HG03342 (cell line): ENCODE data around the gene APOL2.
"Not testable (repeated sequence)": the region's sequence is repeated elsewhere in the genome, so short reads cannot be mapped to it uniquely, and the experiment has no call there.

Experiments
- ATAC-seq: cut with Tn5 transposase; IDR thresholded peaks from one replicate; pipeline ENCODE4 v1.9.1; 2021; ENCODE audit warnings: mild to moderate bottlenecking, moderate library complexity; ENCODE audit not compliant: unreplicated experiment

APOL2 gene, protein sequence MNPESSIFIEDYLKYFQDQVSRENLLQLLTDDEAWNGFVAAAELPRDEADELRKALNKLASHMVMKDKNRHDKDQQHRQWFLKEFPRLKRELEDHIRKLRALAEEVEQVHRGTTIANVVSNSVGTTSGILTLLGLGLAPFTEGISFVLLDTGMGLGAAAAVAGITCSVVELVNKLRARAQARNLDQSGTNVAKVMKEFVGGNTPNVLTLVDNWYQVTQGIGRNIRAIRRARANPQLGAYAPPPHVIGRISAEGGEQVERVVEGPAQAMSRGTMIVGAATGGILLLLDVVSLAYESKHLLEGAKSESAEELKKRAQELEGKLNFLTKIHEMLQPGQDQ

DNA sequence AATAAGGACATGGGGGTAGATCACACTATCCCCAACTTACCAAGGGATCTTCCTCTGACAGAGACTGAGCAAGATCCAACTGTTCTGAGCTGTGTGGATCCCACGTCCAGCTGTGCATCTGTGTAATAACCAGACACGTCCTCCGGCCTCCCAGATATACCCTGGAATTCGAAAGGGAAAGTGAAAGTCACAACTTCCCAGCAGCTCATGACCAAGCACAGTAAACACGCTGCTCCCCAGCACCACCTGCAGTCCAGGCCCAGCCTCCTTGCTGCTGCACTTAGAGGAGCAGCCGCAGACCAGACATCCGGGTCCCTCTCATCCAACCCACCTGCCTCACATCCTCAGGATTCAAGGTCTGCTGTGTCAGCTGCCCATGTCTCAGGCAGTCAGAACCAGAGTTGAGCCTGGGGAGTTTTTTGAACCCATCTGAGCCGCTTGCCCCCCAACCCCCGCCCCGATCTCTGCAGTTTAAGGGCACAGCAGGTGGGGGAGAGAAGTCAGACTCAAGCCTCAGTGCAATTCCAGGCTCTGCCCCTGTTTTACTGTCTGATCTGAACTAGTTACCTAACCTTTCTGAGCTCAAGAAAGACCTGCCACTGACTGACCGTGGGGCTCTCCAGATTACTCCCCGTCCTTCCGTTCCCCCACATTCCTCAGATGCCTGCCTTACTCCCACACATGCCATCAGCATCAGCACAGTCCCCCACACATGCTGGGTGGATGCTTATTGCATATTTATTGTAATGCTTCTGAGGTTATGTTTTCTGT lies at the start of gene APOL2:
APOL2 (minus strand) TSS at position 127 of the 771 bp plus-strand sequence. CDS start 6,365 bp downstream, outside the sequence.
- ATAC-seq: peak; percentile 89

DNA sequence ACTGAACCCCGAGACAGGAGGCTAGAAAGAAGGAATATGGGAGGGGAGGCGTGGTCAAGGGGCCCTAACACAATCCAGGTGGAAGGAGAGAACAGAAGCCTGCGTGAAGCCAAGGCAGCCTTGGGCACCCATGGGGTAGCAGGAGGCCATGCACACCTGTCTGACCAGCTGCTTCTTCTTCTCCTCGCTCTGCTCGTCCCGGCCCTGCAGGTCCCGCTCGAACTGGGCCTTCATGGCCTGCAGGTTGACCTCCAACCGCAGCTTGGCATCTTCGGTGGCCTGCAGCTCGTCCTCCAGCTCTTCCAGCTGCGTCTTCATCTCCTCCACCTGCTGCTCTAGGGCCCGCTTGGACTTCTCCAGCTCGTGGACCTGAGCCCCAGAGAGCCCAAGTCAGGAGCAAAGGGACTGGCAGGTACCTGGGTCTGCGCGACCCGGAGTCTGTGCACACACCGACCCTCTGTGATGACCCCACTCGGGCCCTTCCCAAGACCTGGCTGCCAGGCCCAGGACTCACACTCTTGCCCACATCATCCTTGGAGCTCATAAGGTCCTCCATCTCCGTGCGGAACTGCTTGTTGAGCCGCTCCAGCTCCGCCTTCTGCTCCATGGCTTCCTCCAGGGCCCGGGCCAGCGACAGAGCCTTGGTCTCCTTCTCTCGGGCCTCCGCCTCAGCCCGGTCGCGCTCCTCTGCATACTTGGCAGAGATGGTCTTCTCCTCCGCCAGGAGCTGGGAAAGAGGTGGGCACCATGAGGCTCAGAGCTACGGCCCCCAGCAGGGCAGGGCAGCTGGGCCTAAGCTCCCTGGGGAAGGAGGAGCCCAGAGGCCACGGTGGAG lies 49.5 kb upstream of the APOL2 start:
- no peak for ATAC-seq

DNA sequence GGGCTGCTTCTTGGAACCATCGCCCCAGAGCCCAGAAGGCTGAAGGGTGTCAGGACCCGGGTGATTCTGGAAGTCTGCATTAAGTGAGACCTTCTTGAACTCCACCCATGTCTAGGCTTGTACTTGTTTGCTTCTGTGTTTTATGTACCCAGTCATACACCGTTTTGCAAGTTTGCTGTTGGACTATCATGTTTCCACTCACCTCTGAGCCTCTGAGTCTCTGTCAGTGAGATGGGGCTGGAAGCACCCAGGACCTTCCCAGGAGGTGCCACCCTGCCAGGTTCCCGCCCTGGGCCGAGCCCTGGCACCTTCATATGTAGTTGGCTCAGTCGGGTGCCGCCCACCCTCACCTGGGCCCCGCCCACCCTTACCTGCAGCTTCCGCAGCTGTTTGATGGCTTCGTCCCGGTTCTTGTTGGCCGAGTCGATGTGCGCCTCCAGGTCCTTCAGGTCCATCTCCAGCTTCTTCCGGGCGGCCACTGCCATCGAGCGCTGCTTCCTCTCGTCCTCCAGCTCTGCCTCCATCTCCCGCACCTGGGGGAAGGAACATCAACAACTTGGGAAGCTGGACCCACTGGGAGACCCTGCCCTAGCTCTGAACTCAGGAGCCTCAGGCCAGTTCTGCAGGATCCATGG lies 48.7 kb upstream of the APOL2 start:
- no peak for ATAC-seq

DNA sequence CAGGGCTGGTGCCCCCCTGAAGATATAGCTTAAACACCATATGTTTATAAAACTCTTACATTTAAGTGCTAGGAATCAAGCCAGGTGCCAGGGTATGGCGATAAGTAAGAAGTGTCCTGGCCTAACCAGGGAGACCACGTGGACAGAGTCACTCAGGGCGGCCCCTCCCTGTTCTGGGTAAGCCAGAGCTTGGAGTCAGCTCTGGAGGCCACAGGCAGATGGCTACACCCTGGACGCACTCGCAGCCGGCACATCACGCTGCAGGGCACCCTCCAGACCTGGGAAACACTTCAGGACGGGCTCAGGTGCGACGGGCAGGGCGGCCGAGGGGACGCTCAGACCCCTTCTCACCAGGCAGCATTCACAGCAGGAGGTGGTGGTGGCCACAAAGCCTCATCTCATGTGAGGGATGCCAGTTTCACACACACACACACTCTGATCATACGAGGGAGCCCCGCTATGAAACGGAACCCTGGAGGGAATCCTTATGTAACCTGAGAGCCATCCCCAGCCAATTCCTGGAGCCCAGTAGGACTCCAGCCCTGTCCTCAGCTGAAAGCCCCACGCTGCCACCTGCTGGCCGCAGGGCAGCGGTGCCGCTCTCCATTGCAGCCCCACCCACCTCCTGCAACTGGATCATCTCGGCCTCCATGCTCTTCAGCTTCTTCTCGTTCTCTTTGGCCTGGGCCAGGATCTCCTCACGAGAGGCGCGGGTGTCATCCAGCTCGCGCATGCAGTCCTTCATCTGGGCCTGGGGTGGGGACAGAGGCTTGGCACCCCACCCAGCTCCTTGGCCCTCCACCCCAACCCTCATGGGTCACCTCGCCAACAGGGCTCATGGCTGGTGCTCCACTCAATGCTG lies 47.0 kb upstream of the APOL2 start:
- no peak for ATAC-seq

DNA sequence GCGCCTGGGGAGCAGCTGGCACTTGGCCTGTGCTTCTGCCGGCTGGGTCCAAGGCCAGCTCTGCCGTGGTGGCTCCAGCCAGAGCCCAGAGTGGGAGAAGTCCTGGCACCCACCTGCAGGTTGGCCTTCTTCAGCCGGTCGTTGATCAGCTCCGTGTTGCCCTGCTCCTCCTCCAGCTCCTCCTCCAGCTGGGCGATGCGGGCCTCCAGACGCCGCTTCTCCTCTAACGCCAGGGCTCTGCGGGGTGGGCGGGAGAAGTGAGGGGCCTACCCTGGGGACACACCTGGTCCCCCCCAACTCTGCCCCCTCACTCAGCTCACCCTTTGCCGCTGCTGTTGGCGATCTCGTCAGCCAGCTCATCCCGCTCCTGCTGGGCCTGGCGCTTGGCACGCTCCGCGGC lies 46.2 kb upstream of the APOL2 start:
- ATAC-seq: no peak

DNA sequence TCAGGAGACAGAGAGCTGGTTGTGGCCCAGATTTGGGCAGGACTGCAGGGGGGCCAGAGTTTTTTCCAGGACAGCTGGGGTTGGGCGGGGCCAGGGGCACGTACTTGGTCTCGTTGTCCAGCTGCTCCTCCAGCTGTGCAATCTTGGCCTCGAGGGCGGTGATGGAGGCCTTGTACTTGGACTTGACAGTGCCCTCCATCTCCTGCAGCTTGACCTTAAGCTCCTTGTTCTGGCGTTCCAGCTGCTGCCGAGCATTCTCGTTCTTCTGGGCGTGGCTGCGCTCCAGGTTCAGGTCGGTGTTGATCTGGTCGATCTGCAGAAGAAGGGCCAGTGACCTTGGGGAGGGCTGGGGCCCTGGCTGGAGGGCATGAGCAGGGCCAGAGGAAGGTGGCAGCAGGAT lies 45.7 kb upstream of the APOL2 start:
- no peak for ATAC-seq

DNA sequence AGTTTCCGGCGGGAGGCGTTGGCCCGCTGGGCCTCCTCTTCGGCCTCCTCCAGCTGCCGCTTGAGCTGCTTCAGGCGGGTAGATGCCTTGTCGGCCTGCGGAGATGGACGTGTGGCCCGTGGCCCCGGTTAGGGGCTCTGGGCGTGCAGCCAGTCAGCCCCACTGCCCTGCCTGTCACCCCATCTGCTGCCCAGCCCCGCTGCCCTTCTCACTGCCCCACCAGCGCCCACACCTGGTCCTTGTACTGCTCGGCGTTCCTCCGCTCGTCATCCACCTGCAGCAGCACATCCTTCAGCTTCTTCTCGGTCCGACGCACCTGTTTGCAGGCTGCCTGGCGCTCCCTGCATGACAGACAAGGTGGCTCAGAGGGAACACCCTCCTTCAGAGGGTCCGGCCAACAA lies 44.8 kb upstream of the APOL2 start:
- no peak for ATAC-seq

DNA sequence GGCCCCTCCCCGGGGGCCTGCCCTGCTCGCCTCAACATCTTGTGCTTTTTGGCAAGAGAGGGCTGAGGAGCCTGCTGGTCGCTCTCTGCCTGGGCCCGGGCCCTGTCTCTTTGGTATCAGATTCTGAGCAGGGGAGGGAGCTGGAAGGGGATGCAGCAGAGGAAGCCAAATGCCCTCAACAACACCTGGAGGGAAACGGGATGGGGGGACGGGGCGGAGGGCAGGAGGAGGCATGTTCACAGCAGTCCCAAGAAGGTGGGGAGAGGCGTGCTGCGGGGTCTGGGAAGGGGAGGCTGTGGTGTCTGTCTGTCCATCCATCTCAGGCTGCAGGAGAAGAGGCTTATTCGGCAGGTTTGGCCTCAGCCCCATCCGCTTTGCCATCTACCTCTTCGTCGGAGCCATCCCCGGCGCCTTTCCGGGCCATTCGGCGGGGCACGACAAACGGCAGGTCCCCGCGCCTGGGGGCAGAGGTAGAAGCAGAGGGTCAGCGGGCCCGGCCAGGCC lies 43.1 kb upstream of the APOL2 start:
- no peak for ATAC-seq

DNA sequence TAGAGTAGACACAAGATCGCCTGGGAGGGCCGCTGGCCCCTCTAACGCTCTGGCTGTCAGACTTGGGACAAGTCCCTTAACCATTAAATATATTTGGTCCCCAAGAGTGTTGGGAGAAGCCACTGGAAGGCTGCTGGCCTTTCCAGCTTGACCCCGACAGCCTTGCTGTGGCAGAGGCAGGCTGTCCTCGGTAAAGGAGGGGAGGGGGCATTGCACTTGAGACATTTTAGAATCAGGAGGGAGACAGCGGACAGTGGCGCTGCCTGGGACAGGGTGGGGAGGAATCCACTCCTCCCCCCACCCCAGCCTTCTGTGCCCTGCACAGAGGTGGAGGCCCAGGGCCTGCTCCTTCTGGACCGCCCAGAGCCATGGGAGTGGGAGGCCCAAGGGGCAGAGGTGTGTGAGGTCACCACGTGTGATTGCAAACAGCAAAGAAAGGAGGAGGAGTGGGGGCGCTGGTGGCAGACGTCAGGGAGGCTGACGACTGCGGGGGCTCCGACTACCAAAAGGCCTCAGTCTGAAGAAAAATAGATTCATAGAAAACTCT lies 42.5 kb upstream of the APOL2 start:
- no peak for ATAC-seq

DNA sequence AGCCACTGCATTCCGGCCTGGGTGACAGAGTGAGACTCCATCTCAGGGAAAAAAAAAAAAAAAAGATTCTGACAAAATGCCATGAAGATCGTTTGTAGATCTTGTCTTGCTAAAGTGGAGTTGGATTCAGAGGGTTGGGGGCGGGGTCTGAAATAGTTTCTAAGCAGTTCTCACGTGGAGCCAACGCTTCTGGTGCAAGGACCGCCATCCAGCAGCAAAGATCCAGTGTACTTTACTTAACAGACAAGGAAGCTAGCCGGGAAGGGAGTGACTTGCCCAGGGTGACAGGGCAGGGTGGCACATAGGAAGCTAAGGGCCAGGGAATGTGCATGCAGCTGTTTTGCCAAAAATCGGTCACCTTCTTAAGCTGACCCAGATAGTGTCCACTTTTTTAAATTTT lies 41.1 kb upstream of the APOL2 start:
- no peak for ATAC-seq

DNA sequence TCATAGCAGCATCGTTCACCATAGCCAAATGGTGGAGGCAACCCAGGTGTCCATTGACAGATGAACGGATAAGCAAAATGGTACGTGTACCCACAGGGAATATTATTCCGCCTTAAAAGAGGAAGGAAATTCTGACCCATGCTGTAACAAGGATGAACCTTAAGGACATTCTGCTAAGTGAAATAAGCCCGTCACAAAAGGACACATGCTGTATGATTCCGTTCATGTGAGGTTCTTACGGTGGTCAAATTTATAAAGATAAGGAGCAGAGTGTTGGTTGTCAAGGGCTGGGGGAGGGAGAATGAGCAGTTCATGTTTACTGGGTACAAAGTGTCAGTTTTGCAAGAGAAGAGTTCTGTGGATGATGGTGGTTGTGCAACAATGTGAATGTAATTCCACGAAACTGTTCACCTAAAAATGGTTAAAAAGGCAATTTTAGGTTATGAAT lies 39.9 kb upstream of the APOL2 start:
- ATAC-seq: no peak

DNA sequence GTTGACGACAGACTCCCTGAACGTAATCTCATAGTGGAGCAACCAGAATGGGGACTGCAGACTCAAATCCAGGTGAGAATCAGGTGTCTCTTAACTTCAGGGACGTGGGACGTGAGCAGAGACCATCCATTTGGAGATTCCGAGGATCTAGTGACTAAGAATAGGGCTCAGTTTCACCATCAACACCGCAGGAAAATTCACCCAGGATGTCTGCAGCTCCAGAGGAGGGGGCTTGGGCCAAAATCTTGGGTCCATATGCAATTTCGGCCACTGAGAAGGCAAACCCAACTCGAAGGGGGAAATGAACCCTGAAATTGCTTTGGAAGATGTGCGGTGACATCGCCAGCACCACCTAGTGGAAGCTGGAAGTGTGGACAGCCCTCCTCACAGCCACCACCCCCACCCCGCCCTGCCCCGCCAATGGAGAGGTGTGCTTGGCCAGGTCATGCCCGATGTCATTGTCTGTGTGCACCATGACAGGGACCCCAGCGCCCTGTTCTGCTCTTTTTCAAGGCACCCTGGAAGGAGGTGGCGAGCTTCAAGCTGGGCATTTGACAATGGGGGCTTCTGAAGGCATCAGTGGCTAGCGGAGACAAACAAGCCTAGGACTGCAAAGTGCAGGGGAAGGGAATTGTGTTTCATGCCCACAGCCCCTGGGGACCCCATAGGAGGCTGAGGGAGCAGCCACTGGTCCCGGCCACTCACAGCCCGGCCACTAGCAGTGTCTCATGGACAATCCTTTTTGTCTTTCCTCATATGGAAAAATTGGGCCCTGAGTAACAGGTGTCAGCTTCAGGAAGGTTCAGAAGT lies 38.4 kb upstream of the APOL2 start:
- no peak for ATAC-seq

DNA sequence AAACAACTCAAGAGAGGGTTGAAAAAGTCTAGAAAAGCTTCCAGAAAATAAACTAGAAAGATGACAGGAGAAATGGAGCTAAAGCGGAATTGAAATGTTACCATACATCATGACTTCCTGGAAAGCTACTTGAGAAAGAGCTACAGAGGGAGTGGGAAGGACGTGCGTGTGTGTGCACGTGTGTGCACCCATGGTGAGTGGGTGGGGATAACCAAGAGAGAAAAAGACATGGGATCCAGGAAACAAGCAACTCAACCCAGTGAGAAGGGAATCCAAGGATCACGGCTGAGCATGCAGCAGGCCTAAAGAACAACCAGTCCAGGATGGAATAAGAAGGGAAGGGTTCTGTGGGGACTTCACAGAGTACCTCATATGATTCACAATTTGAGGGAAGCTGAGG lies 35.2 kb upstream of the APOL2 start:
- ATAC-seq: no peak

DNA sequence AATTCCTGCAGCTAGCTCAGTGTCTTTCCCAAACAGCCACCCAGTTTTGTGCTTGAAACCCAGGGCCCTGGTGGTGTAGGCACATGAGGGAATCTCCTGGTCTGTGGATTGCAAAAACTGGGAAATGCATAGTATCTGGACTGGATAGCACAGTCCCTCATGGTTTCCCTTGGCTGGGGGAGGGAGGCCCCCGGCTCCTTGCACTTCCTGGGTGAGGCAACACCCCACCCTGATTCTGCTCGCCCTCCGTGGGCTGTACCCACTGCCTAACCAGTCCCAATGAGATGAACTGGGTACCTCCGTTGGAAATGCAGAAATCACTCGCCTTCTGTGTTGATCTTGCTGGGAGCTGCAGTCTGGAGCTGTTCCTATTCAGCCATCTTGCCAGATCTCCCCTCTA lies 32.6 kb upstream of the APOL2 start:
- ATAC-seq: not testable (repeated sequence)

DNA sequence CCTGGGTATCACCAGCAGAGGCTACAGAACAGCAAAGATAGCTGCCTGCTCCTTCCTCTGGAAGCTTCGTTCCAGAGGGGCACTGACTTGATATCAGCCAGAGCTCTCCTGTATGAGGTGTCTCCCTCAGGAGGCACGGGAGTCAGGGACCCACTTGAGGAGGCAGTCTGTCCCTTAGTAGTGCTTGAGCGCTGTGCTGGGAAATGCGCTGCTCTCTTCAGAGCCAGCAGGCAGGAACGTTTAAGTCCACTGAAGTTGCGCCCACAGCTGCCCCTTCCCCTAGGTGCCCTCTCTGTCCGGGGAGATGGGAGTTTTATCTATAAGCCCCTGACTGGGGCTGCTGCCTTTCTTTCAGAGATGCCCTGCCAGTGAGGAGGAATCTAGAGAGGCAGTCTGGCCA lies 31.9 kb upstream of the APOL2 start:
- ATAC-seq: not testable (repeated sequence)

DNA sequence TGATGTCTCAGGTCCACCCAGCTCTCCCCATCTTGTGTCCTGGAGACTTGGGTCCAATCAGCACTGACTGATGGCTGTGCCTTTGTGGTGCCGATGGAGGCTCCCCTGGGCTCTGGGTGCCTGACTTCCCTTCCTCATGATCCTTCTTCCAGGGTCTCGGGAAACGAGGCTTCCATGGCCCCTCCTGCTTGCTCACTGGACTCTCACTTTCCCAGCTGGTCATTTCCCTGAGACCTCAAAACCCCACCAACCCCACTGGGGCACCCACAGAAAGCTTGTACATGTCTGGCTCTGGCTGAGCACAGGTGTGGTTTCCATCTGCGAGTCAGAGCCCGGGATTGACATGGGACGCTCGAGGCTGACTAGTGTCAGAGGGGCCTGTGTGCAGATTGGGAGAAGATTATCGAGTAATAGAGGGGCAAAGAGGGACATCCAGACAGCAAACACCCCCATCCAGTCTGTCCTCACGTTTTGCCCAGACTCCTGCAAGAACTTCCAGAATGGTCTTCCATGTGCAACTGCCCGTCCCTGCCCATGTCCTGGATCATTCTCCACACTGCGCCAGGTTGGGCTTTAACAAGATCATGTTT lies 28.7 kb upstream of the APOL2 start:
- no peak for ATAC-seq

DNA sequence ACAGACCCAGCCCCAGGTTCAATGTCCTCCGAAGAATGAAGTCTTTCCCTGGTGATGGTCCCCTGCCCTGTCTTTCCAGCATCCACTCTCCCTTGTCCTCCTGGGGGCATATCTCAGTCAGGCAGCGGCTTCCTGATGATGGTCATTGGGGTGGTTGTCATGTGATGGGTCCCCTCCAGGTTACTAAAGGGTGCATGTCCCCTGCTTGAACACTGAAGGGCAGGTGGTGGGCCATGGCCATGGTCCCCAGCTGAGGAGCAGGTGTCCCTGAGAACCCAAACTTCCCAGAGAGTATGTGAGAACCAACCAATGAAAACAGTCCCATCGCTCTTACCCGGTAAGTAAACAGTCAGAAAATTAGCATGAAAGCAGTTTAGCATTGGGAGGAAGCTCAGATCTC lies 27.7 kb upstream of the APOL2 start:
- ATAC-seq: no peak
